DND-41 (cell line): ENCODE measurements around the gene SIGLEC1.

ENCODE experiments used
- ATAC-seq: fragments of 200-7000 bp; cut with Tn5 transposase; 3 replicates; pipeline ENCODE4 v1.9.1; 2021; ENCODE audit warnings: low read depth; ENCODE audit not compliant: insufficient read depth
- DNase-seq: peaks from one replicate; pipeline ENCODE4 v3.0.0-alpha.2; 2020
- H2AFZ ChIP-seq: 2 replicates; pipeline ENCODE4 v1.6.0; 2012; ENCODE audit warnings: low read depth, low read length
- H3K27ac ChIP-seq: 2 replicates; pipeline ENCODE4 v1.5.1; 2012; ENCODE audit warnings: low read length, inconsistent platforms
- H3K27me3 ChIP-seq: fragments of 200-600 bp; sonication (generic); 2 replicates; pipeline ENCODE4 v1.6.0; 2012; ENCODE audit warnings: low read length, mild to moderate bottlenecking, inconsistent platforms; ENCODE audit not compliant: insufficient read depth, poor library complexity
- H3K36me3 ChIP-seq: 2 replicates; pipeline ENCODE4 v1.5.1; 2012; ENCODE audit warnings: low read length, inconsistent platforms; ENCODE audit not compliant: insufficient read depth
- H3K4me1 ChIP-seq: 2 replicates; pipeline ENCODE4 v1.5.1; 2012; ENCODE audit warnings: mild to moderate bottlenecking, low read length; ENCODE audit not compliant: insufficient read depth
- H3K4me2 ChIP-seq: 2 replicates; pipeline ENCODE4 v1.6.0; 2012; ENCODE audit warnings: mild to moderate bottlenecking, moderate library complexity, low read length, inconsistent platforms; ENCODE audit not compliant: insufficient read depth
- H3K4me3 ChIP-seq, 2 experiments: fragments of 200-600 bp in 1 of 2; shearing (Covaris generic) in 1 of 2; 2 replicates each; pipeline ENCODE4 v1.5.1; 2012 to 2016; ENCODE audit warnings: inconsistent platforms in 2 of 2, low read length in 2 of 2, mild to moderate bottlenecking in 2 of 2, low read depth in 1 of 2, moderate library complexity in 1 of 2
- H3K79me2 ChIP-seq: 2 replicates; pipeline ENCODE4 v1.6.0; 2012; ENCODE audit warnings: low read length, inconsistent platforms; ENCODE audit not compliant: insufficient read depth
- H3K9ac ChIP-seq: 2 replicates; pipeline ENCODE4 v1.6.0; 2012; ENCODE audit warnings: low read depth, mild to moderate bottlenecking, inconsistent platforms, low read length, moderate library complexity
- H3K9me3 ChIP-seq: 2 replicates; pipeline ENCODE4 v1.5.1; 2012; ENCODE audit warnings: low read length, moderate library complexity, mild to moderate bottlenecking, inconsistent platforms; ENCODE audit not compliant: insufficient read depth, severe bottlenecking
- H4K20me1 ChIP-seq: 2 replicates; pipeline ENCODE4 v1.6.0; 2012; ENCODE audit warnings: low read length; ENCODE audit not compliant: insufficient read depth
- EZH2 ChIP-seq: IDR thresholded peaks from 3 replicates; pipeline ENCODE4 v1.6.1; 2012; ENCODE audit warnings: borderline replicate concordance, low read depth, mild to moderate bottlenecking, moderate library complexity, low read length, inconsistent platforms; ENCODE audit not compliant: severe bottlenecking
- TF ChIP-seq, protein P1 (sequence below): IDR thresholded peaks from 2 replicates; pipeline ENCODE4 v1.5.1; 2012; ENCODE audit warnings: borderline replicate concordance, low read length, moderate library complexity, mild to moderate bottlenecking; ENCODE audit not compliant: poor library complexity, severe bottlenecking; ENCODE audit errors: extremely low read depth

The SIGLEC1 gene

DNA sequence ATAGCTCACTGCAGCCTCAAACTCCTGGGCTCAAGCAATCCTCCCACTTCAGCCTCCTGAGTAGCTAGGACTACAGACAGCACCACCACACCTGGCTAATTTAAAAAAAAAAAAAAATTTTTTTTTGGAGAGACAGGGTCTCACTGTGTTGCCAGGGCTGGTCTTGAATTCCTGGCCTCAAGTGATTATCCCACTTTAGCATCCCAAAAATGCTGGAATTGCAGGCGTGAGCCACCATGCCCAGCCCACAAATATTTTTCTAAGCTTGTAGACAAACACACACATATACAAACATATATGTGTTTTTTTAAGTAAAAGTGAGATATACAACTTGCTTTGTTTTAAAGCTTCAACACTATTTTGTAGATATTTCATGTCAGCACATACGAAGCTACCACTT, 30.9 kb upstream of the SIGLEC1 start:
- Histone ChIP-seq H3K36me3 (no peaks in the 10 kb centered on the region), H4K20me1 (peaks cover 2% of the 10 kb centered on the region; the same call in 1 of the 2 replicates), H3K27ac (no peak overlapping the region), H3K9me3 (no peaks in the 10 kb centered on the region), H3K4me2 (no peak overlapping the region), H3K27me3 (no peaks in the 10 kb centered on the region), H3K4me3 (no peak overlapping the region), H3K4me1 (no peaks in the 10 kb centered on the region), H3K79me2 (no peaks in the 10 kb centered on the region), H2AFZ (no peak overlapping the region), H3K9ac (no peak overlapping the region)
- ATAC-seq = no peak
- DNase-seq = no peak
- TF ChIP-seq, protein P1, sequence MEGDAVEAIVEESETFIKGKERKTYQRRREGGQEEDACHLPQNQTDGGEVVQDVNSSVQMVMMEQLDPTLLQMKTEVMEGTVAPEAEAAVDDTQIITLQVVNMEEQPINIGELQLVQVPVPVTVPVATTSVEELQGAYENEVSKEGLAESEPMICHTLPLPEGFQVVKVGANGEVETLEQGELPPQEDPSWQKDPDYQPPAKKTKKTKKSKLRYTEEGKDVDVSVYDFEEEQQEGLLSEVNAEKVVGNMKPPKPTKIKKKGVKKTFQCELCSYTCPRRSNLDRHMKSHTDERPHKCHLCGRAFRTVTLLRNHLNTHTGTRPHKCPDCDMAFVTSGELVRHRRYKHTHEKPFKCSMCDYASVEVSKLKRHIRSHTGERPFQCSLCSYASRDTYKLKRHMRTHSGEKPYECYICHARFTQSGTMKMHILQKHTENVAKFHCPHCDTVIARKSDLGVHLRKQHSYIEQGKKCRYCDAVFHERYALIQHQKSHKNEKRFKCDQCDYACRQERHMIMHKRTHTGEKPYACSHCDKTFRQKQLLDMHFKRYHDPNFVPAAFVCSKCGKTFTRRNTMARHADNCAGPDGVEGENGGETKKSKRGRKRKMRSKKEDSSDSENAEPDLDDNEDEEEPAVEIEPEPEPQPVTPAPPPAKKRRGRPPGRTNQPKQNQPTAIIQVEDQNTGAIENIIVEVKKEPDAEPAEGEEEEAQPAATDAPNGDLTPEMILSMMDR = no peak
- no peak for TF ChIP-seq EZH2

DNA sequence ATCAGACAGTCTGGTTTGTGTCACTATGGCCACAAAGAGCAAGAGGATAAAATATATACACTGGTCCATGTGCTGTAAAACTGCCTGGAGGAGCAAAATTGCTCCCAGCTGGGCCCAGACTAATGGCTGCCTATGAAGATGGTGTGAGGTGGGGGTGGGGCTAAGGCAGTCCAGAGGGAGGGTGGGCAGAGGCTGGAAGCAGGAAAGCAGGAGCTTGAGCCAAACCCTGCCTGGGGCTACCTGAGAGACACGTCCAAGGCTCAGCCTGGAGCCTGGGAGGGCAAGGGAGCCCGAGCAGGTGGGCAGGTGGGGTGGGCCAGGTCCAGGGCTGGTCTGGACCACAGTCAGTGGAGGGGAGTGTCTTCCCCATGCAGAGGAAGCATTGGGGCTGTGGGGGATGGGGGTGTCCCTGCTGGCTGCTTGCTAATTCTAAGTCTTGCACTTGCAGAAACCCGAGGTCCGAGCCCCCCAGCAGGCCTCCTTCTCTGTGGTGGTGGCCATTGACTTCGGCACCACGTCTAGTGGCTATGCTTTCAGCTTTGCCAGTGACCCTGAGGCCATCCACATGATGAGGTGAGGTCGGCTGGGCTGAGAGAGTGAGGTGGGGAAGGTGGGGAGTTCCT, 29.5 kb upstream of the SIGLEC1 start:
- no peak overlapping the region for H3K9ac ChIP-seq
- H4K20me1 ChIP-seq = no peaks in the 10 kb centered on the region
- H2AFZ ChIP-seq = no peak overlapping the region
- DNase-seq = no peak
- H3K4me3 ChIP-seq = no peak overlapping the region
- H3K4me1 ChIP-seq = no peaks in the 10 kb centered on the region
- no peak overlapping the region for H3K27ac ChIP-seq
- TF ChIP-seq EZH2 = no peak
- TF ChIP-seq, protein P1 = no peak
- ATAC-seq = no peak
- no peak overlapping the region for H3K4me2 ChIP-seq
- no peaks in the 10 kb centered on the region for H3K9me3 ChIP-seq
- H3K36me3 ChIP-seq = no peaks in the 10 kb centered on the region
- no peaks in the 10 kb centered on the region for H3K27me3 ChIP-seq
- H3K79me2 ChIP-seq = no peaks in the 10 kb centered on the region

DNA sequence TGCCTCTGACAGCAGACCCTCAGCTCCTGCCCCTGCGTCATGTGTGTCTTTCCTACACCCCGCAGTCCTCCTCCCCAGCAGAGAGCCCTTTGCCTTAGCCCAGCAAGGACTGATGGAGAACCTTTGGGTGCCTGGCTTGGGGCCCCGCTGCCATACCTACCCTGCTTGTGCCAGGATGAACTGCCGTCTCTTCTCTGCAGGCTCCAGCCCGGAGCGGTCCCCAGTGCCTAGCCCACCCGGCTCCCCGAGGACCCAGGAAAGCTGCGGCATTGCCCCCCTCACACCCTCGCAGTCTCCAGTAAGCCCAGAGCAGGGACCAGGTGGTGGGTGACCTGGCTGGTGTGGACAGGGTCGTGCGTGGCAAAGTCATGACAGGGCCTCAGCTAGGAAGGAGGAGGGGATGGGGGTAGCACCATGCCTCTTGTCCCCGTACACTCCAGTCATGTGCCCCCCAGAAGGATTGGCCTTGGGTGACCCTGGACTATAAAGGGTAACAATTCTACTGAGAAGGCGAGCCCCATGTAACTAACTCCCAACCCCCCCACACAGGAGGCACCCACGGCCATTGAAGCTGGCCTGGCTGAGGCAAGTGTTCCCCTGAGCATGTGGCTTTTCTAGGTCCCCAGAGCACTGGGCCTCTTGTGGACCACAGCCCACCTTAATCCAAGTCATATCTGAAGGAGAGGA, 28.4 kb upstream of the SIGLEC1 start:
- ATAC-seq (no peak), DNase-seq (no peak)
- Histone ChIP-seq H3K9me3 (no peaks in the 10 kb centered on the region), H3K4me2 (no peak overlapping the region), H2AFZ (no peak overlapping the region), H3K4me1 (no peaks in the 10 kb centered on the region), H3K4me3 (no peak overlapping the region), H4K20me1 (no peaks in the 10 kb centered on the region), H3K36me3 (no peaks in the 10 kb centered on the region), H3K27me3 (no peaks in the 10 kb centered on the region), H3K9ac (no peak overlapping the region), H3K79me2 (no peaks in the 10 kb centered on the region), H3K27ac (no peak overlapping the region)
- TF ChIP-seq, protein P1 = no peak
- no peak for TF ChIP-seq EZH2
